ENCODE data around the gene NFKBIL1. TPM values are rescaled to one million over a fixed set of nuclear protein-coding genes. Genes with fewer than 3 reads are reported as not detected.
A peak's percentile ranks its signal among the peaks of the same experiment; 100 is the strongest.
"Not testable (repeated sequence)": the region's sequence is repeated elsewhere in the genome, so short reads cannot be mapped to it uniquely, and the experiment has no call there.

Gene NFKBIL1
- total RNA-seq, 1 donor from 2014 or later = 30.1 TPM

GRCh38 chr6:31579546-31580437, 32.4 kb downstream of the NFKBIL1 start:
- DNase-seq (ENCODE audit: low read depth, low spot score) = no peak

DNA sequence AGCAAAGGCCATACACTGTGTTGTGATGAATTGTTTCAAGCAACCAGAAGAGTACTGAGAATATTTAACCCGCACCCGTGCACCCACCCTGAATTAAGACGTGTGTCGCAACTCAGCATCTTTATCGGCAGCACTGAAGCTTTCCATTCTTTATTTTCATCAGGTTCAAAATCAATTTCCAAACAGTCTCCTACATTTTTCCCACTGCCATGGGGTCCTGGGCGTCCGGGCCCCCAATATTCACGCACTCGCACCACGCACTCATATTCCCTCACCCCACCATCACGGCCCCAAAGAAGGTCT, 33.0 kb downstream of the NFKBIL1 start:
- DNase-seq (ENCODE audit: low read depth, low spot score) = no peak

DNA sequence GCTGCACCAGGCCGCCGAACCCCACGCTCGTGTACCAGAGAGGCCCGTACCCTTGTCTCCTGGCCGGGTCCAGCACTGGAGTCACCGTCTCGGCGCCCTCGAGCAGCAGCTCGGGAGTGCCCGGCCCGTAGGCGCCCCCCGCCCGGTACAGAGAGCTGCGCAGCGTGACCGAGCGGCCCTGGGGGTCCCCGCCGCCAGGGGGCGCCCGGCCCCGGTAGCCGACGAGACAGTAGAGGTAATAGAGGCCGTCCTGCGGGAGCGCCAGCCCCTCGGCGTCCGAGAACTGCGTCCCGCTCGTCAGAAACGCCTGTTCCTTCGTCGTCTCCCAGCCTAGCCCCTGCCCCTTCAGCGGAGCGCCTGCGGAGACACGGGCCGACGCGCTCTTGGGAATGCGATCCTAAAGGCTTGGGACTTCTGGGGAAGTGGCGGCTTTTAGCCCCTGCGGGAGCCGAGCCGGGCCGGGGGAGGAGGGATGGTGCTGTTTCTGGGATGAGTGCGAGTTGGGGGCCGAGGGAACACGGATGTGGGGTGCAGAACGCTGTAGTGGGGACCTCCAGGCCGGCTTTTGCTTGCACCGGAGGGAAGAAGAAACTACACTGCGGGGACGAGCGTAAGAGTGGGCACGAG, 33.5 kb downstream of the NFKBIL1 start:
- DNase-seq (ENCODE audit: low read depth, low spot score) = peak; percentile 56

DNA sequence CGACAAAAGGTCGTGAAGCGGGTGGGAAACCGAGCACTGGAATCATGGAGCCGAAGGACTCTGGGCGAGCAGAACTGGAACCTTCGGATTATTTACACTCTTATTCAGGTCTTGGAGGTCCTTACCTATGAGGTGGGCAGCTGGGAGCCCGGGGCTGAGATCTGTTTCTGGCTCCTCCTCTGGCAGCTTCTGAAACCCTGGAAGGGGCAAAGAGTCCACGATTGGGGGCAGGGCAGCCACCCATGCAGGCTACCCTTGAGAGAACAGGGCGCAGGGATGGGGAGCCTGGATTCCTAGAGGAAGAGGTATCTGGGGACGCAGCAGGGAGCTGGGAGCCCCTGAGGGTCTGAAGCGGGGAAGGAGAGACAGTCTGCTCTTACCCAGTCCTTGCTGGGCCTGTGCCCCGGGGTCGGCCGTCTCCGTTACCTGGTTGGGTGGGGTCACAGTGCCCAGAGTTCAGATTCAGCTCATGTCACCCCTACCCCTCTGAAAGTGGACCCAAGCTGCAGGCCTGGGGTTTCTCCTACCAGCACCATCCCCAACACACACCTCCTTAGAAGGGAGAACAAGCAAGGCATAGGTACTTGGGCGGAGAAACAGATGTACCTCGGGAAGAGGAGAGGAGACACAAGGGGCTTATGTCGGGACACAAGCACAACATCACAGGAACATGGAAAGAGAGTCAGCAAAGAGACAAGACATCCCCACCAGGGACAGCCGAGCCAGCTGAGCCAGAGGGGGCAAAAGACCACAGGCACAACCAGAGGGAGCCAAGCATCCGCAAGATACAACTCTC, 34.2 kb downstream of the NFKBIL1 start:
- DNase-seq (ENCODE audit: low read depth, low spot score) = no peak

GRCh38 chr6:31582230-31582643, 34.8 kb downstream of the NFKBIL1 start, which contains the start of gene LTB:
LTB (minus strand) TSS chr6:31582424; CDS start chr6:31582417, 7 bp downstream.
- DNase-seq (ENCODE audit: low read depth, low spot score) = no peak

DNA sequence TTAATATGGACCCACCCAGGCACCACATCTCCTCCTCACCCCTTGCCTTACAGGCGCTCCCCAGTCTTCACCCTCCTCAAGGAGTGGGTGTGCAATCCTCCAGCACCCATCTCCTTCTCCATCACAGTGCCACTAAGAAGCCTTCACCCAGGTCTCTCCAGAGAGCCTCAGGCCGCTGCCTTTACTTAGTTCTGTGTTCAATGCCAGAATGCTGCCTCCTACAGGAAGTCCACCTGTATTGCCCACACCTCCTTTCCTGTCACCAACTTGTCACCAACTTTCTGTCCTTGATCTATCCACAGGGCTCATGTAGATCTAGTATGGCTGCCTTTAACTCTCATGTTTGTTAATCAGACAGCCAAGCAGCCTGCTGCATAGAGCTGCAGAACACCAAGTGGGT, 38.1 kb downstream of the NFKBIL1 start:
- DNase-seq (ENCODE audit: low read depth, low spot score) = no peak

DNA sequence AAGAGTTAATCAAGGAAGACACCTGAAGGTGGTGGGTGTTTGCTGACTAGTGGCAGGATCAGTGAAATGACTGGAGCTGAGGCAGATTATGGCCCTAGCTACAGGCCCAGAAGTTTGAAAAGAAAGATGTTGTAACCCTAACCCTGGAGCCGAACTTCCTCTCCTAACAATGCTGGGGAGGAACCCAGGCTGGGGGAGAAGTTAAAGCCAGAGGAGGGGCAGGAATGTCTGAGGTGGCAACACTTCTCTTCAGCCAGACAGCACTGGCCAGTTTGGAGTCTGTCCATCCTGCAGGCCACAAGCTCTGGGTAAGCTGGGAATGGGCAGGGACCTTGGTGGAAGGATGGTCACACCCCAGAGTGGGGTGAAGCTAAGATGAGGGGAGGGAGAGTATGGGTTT, 38.6 kb downstream of the NFKBIL1 start, which contains the start of gene LST1:
LST1 (plus strand) TSS at position 270 of the 400 bp plus-strand sequence. CDS start 1,023 bp downstream, outside the sequence.
- DNase-seq (ENCODE audit: low read depth, low spot score) = no peak

GRCh38 chr6:31586599-31587281, 39.3 kb downstream of the NFKBIL1 start:
- DNase-seq (ENCODE audit: low read depth, low spot score) = no peak

GRCh38 chr6:31587791-31588777, 40.7 kb downstream of the NFKBIL1 start:
- DNase-seq (ENCODE audit: low read depth, low spot score) = no peak

GRCh38 chr6:31588871-31589650, 41.7 kb downstream of the NFKBIL1 start:
- no peak for DNase-seq (ENCODE audit: low read depth, low spot score)

DNA sequence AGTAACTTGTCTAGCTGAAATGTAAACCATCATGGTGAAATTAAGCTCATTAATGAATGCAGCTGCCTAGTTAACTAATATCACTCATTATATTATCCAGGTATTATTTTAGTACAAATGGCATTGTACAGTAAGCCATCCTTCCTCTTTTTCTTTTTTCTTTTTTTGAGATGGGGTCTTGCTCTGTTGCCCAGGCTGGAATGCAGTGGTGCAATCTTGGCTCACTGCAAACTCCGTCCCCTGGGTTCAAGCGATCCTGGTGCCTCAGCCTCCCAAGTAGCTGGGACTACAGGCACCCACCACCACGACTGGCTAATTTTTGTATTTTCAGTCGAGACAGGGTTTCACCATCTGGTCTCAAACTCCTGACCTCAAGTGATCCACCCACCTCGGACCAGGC, 43.3 kb downstream of the NFKBIL1 start:
- DNase-seq (ENCODE audit: low read depth, low spot score) = not testable (repeated sequence)

DNA sequence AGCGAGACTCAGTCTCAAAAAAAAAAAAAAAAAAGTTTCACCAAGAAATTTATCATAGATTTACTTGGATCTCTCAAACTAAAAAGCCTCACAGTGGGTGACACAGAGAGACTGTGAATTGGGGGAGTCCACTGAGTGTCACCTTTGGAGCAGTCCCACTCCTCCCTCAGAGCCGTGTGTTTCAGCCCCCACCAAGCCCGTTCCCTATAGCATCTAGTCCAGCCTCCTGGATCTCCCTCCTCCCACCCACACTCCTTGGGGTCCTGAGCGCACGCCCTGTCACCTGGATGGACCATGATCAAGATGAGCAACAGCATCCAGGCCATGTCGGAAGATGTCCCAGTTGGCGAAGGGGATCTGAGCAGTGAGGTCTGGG, 45.0 kb downstream of the NFKBIL1 start:
- DNase-seq (ENCODE audit: low read depth, low spot score) = no peak

GRCh38 chr6:31597006-31597405, 49.6 kb downstream of the NFKBIL1 start:
- DNase-seq (ENCODE audit: low read depth, low spot score) = no peak

DNA sequence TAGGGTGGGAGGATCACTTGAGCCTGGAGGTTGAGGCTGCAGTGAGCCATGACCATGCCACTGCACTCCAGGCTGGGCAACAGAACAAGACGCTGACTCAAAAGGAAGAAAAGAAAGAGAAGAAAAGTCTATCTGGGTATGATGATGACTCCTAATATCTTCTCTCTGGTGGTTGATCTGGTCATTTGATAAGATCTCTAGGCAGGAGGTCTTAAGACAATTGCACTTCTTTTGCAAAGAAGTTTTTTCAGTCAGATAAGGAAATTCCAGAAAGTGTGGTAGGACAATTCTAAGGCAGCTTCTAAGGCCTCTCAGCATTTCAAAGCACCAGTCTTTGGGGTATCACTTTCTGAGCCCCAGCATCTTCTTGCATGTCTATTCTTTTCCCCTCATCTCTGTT, 59.9 kb downstream of the NFKBIL1 start:
- DNase-seq (ENCODE audit: low read depth, low spot score) = no peak

Other genes with a start within 250 kb of the NFKBIL1 start
- gene HLA-B, start 190.4 kb upstream of the NFKBIL1 start, total RNA-seq = 180 and 538 TPM in 2 replicates
- gene MICA, start 144.0 kb upstream of the NFKBIL1 start, total RNA-seq = 52.4 and 72.9 TPM in 2 replicates
- gene MICB, start 49.5 kb upstream of the NFKBIL1 start, total RNA-seq = 24.8 and 29.2 TPM in 2 replicates
- gene MCCD1, start 18.6 kb upstream of the NFKBIL1 start, total RNA-seq = not detected in 2 replicates
- 507 and 634 TPM in 2 replicates for gene DDX39B, start 5.6 kb upstream of the NFKBIL1 start, total RNA-seq
- gene ATP6V1G2, start 1.0 kb upstream of the NFKBIL1 start, total RNA-seq = 0.42 and 0.59 TPM in 2 replicates
- 0.07 TPM in 1 of 2 replicates, not detected in the other for gene LTA, start 24.7 kb downstream of the NFKBIL1 start, total RNA-seq
- not detected in 2 replicates for gene TNF, start 28.0 kb downstream of the NFKBIL1 start, total RNA-seq
- 1.6 and 2.2 TPM in 2 replicates for gene LTB, start 34.8 kb downstream of the NFKBIL1 start, total RNA-seq
- gene LST1, start 38.7 kb downstream of the NFKBIL1 start, total RNA-seq = 0.14 and 0.73 TPM in 2 replicates
- not detected in 2 replicates for gene NCR3, start 45.4 kb downstream of the NFKBIL1 start, total RNA-seq
- gene AIF1, start 67.6 kb downstream of the NFKBIL1 start, total RNA-seq = not detected in 2 replicates
- gene PRRC2A, start 73.1 kb downstream of the NFKBIL1 start, total RNA-seq = 33.6 and 36.4 TPM in 2 replicates
- 110 and 116 TPM in 2 replicates for gene BAG6, start 105.1 kb downstream of the NFKBIL1 start, total RNA-seq
- 0.40 and 0.46 TPM in 2 replicates for gene APOM, start 108.3 kb downstream of the NFKBIL1 start, total RNA-seq
- 18.7 and 20.5 TPM in 2 replicates for gene C6orf47, start 113.2 kb downstream of the NFKBIL1 start, total RNA-seq
- gene GPANK1, start 117.4 kb downstream of the NFKBIL1 start, total RNA-seq = 12.1 and 12.5 TPM in 2 replicates
- gene CSNK2B, start 118.5 kb downstream of the NFKBIL1 start, total RNA-seq = 98.5 and 102 TPM in 2 replicates
- 1.5 and 1.9 TPM in 2 replicates for gene LY6G5B, start 122.4 kb downstream of the NFKBIL1 start, total RNA-seq
- 0.86 and 0.88 TPM in 2 replicates for gene LY6G5C, start 133.5 kb downstream of the NFKBIL1 start, total RNA-seq
- 37.3 and 65.3 TPM in 2 replicates for gene ABHD16A, start 155.7 kb downstream of the NFKBIL1 start, total RNA-seq
- gene LY6G6F, start 159.3 kb downstream of the NFKBIL1 start, total RNA-seq = not detected in 2 replicates
- not detected in 2 replicates for gene LY6G6D, start 167.7 kb downstream of the NFKBIL1 start, total RNA-seq
- gene LY6G6C, start 174.1 kb downstream of the NFKBIL1 start, total RNA-seq = not detected in 2 replicates
- gene MPIG6B, start 175.8 kb downstream of the NFKBIL1 start, total RNA-seq = not detected in 2 replicates
- gene DDAH2, start 181.7 kb downstream of the NFKBIL1 start, total RNA-seq = 84.0 and 89.4 TPM in 2 replicates
- gene CLIC1, start 188.9 kb downstream of the NFKBIL1 start, total RNA-seq = 860 and 926 TPM in 2 replicates
- gene MSH5, start 192.4 kb downstream of the NFKBIL1 start, total RNA-seq = 6.1 and 6.7 TPM in 2 replicates
- 0.78 and 0.92 TPM in 2 replicates for gene SAPCD1, start 215.0 kb downstream of the NFKBIL1 start, total RNA-seq
- gene VWA7, start 229.7 kb downstream of the NFKBIL1 start, total RNA-seq = under 0.01 and 0.11 TPM in 2 replicates
- gene VARS1, start 248.1 kb downstream of the NFKBIL1 start, total RNA-seq = 73.2 and 74.0 TPM in 2 replicates

Data from pulmonary artery endothelial cell (primary cell).